EL (cell line): ENCODE measurements around the gene C11orf16.
A peak's percentile ranks its signal among the peaks of the same experiment; 100 is the strongest.
"Not testable (repeated sequence)": the region's sequence is repeated elsewhere in the genome, so short reads cannot be mapped to it uniquely, and the experiment has no call there.

ENCODE experiments used
- DNase-seq: peaks from one replicate; pipeline ENCODE4 v3.0.0-alpha.2; 2016

Gene C11orf16

GRCh38 chr11:8934742-8935488 is 2.2 kb upstream of the C11orf16 start:
- DNase-seq, result peak; percentile 87

- no peak for DNase-seq
These were observed 1.2 kb upstream of the C11orf16 start for GRCh38 chr11:8933931-8934330.

- DNase-seq, result peak; percentile 21
These were observed 2.1 kb downstream of the C11orf16 start for GRCh38 chr11:8930456-8931175.

- peak; percentile 55 for DNase-seq
These were observed 3.6 kb downstream of the C11orf16 start for GRCh38 chr11:8928981-8929615.

- no peak for DNase-seq
These were observed 4.5 kb downstream of the C11orf16 start for GRCh38 chr11:8928205-8928604.

GRCh38 chr11:8927233-8927632 is 5.5 kb downstream of the C11orf16 start:
- DNase-seq, result no peak

GRCh38 chr11:8926236-8926635 is 6.5 kb downstream of the C11orf16 start:
- no peak for DNase-seq

GRCh38 chr11:8925711-8926110 is 7.0 kb downstream of the C11orf16 start:
- no peak for DNase-seq

- no peak for DNase-seq
These were observed 10.1 kb downstream of the C11orf16 start for GRCh38 chr11:8922691-8923090.

GRCh38 chr11:8917157-8917825 is 15.5 kb downstream of the C11orf16 start:
- DNase-seq, result peak; percentile 94

- no peak for DNase-seq
These were observed 18.1 kb downstream of the C11orf16 start for GRCh38 chr11:8914661-8915018.

GRCh38 chr11:8913961-8914660 is 18.6 kb downstream of the C11orf16 start:
- DNase-seq, result peak; percentile 45

GRCh38 chr11:8911029-8911823 is 21.5 kb downstream of the C11orf16 start, which contains the start of gene AKIP1:
Gene AKIP1, plus strand, starts transcription at chr11:8911189. Its CDS starts 261 bp downstream, at chr11:8911450.
- DNase-seq, result peak; percentile 97

- DNase-seq, result no peak
These were observed 22.1 kb downstream of the C11orf16 start for GRCh38 chr11:8910649-8911026.

GRCh38 chr11:8908099-8908498 is 24.6 kb downstream of the C11orf16 start:
- DNase-seq, result no peak

GRCh38 chr11:8907116-8907515 is 25.6 kb downstream of the C11orf16 start:
- DNase-seq, result peak; percentile 23

- peak; percentile 87 for DNase-seq
These were observed 27.1 kb downstream of the C11orf16 start for GRCh38 chr11:8905528-8906165.

GRCh38 chr11:8899119-8899753 is 33.5 kb downstream of the C11orf16 start:
- DNase-seq, result no peak

- DNase-seq, result not testable (repeated sequence)
These were observed 41.6 kb downstream of the C11orf16 start for GRCh38 chr11:8891185-8891584.

- DNase-seq, result no peak
These were observed 46.4 kb downstream of the C11orf16 start for GRCh38 chr11:8886322-8886721.

- DNase-seq, result not testable (repeated sequence)
These were observed 51.2 kb downstream of the C11orf16 start for GRCh38 chr11:8881585-8881984.
